HepG2 (cell line): Measurements from ENCODE around the gene LIMA1. TPM values are rescaled to one million over a fixed set of nuclear protein-coding genes. Genes with fewer than 3 reads are reported as not detected.

Experiments used
- AKAP8 ChIP-seq: sonication (generic); formaldehyde crosslinking; IDR thresholded peaks from 2 replicates; pipeline ENCODE4 v1.5.1; 2020; ENCODE audit warnings: mild to moderate bottlenecking, missing genetic modification reagents
- BRD4 ChIP-seq: sonication (generic); formaldehyde crosslinking; IDR thresholded peaks from 2 replicates; pipeline ENCODE4 v1.4.0; 2020; ENCODE audit warnings: missing genetic modification reagents
- CREM ChIP-seq, 2 experiments: sonication (generic) in 1 of 2; formaldehyde crosslinking in 1 of 2; IDR thresholded peaks; 2 replicates each; pipeline versions ENCODE4 v1.4.0 to v1.6.1; 2016 to 2020; ENCODE audit warnings: antibody characterized with exemption in 1 of 2, mild to moderate bottlenecking in 1 of 2, missing genetic modification reagents in 1 of 2
- FIP1L1 ChIP-seq: fragments of 200-400 bp; formaldehyde crosslinking; IDR thresholded peaks from 2 replicates; pipeline ENCODE4 v1.6.1; 2018; ENCODE audit warnings: low read depth, mild to moderate bottlenecking, low read length, moderate library complexity, borderline replicate concordance; ENCODE audit not compliant: insufficient read depth
- GABPB1 ChIP-seq: IDR thresholded peaks from 2 replicates; pipeline ENCODE4 v1.6.1; 2016; ENCODE audit warnings: mild to moderate bottlenecking, missing genetic modification reagents, moderate library complexity, missing compliant biosample characterization
- GATAD1 ChIP-seq: IDR thresholded peaks from 2 replicates; pipeline ENCODE4 v1.6.1; 2016; ENCODE audit warnings: missing genetic modification reagents, missing compliant biosample characterization
- KLF12 ChIP-seq: sonication (generic); formaldehyde crosslinking; IDR thresholded peaks from 2 replicates; pipeline ENCODE4 v1.4.0; 2020; ENCODE audit warnings: missing genetic modification reagents, borderline replicate concordance
- MIXL1 ChIP-seq: IDR thresholded peaks from 2 replicates; pipeline ENCODE4 v1.6.1; 2016
- MLLT10 ChIP-seq: sonication (generic); formaldehyde crosslinking; IDR thresholded peaks from 2 replicates; pipeline ENCODE4 v1.4.0; 2020; ENCODE audit warnings: missing genetic modification reagents
- NFAT5 ChIP-seq: sonication (generic); formaldehyde crosslinking; IDR thresholded peaks from 2 replicates; pipeline ENCODE4 v1.4.0; 2020; ENCODE audit warnings: missing genetic modification reagents
- RAD21 ChIP-seq: fragments of 450-650 bp; formaldehyde crosslinking; IDR thresholded peaks from 2 replicates; pipeline ENCODE4 v1.5.0; 2020; ENCODE audit warnings: mild to moderate bottlenecking
- SIX4 ChIP-seq: sonication (generic); formaldehyde crosslinking; IDR thresholded peaks from 2 replicates; pipeline ENCODE4 v1.4.0; 2020; ENCODE audit warnings: missing genetic modification reagents
- STAT6 ChIP-seq: sonication (generic); formaldehyde crosslinking; IDR thresholded peaks from 2 replicates; pipeline ENCODE4 v1.4.0; 2020; ENCODE audit warnings: missing genetic modification reagents, mild to moderate bottlenecking, borderline replicate concordance
- ZBTB42 ChIP-seq: sonication (generic); formaldehyde crosslinking; IDR thresholded peaks from 2 replicates; pipeline ENCODE4 v1.5.0; 2020; ENCODE audit warnings: mild to moderate bottlenecking, missing genetic modification reagents
- ZBTB49 ChIP-seq: sonication (generic); formaldehyde crosslinking; IDR thresholded peaks from 2 replicates; pipeline ENCODE4 v1.4.0; 2020; ENCODE audit warnings: missing genetic modification reagents, borderline replicate concordance
- ZFP36L1 ChIP-seq: sonication (generic); formaldehyde crosslinking; IDR thresholded peaks from 2 replicates; pipeline ENCODE4 v1.8.0; 2022; ENCODE audit warnings: mild to moderate bottlenecking, missing genetic modification reagents, moderate library complexity
- ZFY ChIP-seq: sonication (generic); formaldehyde crosslinking; IDR thresholded peaks from 2 replicates; pipeline ENCODE4 v1.4.0; 2020; ENCODE audit warnings: missing genetic modification reagents
- ZKSCAN5 ChIP-seq: sonication (generic); formaldehyde crosslinking; IDR thresholded peaks from 2 replicates; pipeline ENCODE4 v1.5.1; 2020; ENCODE audit warnings: mild to moderate bottlenecking, missing genetic modification reagents
- ZMYM3 ChIP-seq: sonication (generic); formaldehyde crosslinking; IDR thresholded peaks from 2 replicates; pipeline ENCODE4 v1.5.1; 2020; ENCODE audit warnings: mild to moderate bottlenecking, missing genetic modification reagents
- ZNF510 ChIP-seq: sonication (generic); formaldehyde crosslinking; IDR thresholded peaks from 2 replicates; pipeline ENCODE4 v1.4.0; 2020; ENCODE audit warnings: low read depth, mild to moderate bottlenecking, missing genetic modification reagents
- polyA plus RNA-seq, 8 experiments: library from polyadenylated mRNA; depleted of rRNA in 3 of 8; stranded (reverse) in 7 of 8; unstranded in 1 of 8; fragments of >200 nt; fragmentation: Illumina TruSeq in 4 of 8; extraction: Trizol in 4 of 8; gene quantifications; 2 replicates each; pipeline versions ENCODE4 v1.2.1 to v1.2.3, GENCODE V29; 2011 to 2016; ENCODE audit warnings: low read depth in 4 of 8, missing spikeins in 1 of 8, mixed read lengths in 1 of 8; ENCODE audit not compliant: insufficient read depth in 1 of 8
- total RNA-seq, 5 experiments: library from RNA; depleted of rRNA; stranded (reverse); fragments of >200 nt; fragmentation: Illumina TruSeq; extraction: Trizol; gene quantifications; 2 replicates each; pipeline ENCODE4 v1.2.3, GENCODE V29; 2016; ENCODE audit warnings: low read depth in 1 of 5

The LIMA1 gene
- total and polyA plus RNA-seq, 2 of the 13 experiments (the other 11 are each of a cell fraction or from before 2014, with no cell fraction given), result 13.0 to 19.8 TPM

- TF ChIP-seq NFAT5 (CRISPR knock-in tag) (no peak; the same call in 1 of the 2 replicates), ZKSCAN5 (CRISPR knock-in tag) (no peak), CREM (IDR thresholded peaks at IDR 0.05) (no peak), CREM (CRISPR knock-in tag; IDR thresholded peaks at IDR 0.05) (no peak), ZFY (CRISPR knock-in tag) (peak; percentile 96), AKAP8 (CRISPR knock-in tag) (no peak), BRD4 (CRISPR knock-in tag) (peak; percentile 83), ZBTB42 (CRISPR knock-in tag) (no peak), ZFP36L1 (CRISPR knock-in tag) (no peak), ZBTB49 (no peak), RAD21 (peak; percentile 58), MIXL1 (CRISPR knock-in tag) (no peak), ZNF510 (no peak), SIX4 (CRISPR knock-in tag) (no peak), KLF12 (CRISPR knock-in tag) (0 out of 2 replicates have a peak, but pooled peaks have one; percentile 55), ZMYM3 (peak; percentile 57; the same call in 1 of the 2 replicates), GATAD1 (CRISPR knock-in tag) (no peak; the same call in 1 of the 2 replicates), STAT6 (CRISPR knock-in tag) (no peak; the same call in 1 of the 2 replicates), MLLT10 (CRISPR knock-in tag) (no peak), GABPB1 (peak; percentile 51; the same call in 1 of the 2 replicates), FIP1L1 (no peak)
Measured at GRCh38 chr12:50283229-50283923, at the start of gene LIMA1 (continued).
